HG03432 (cell line): ENCODE results near the gene TRPT1.

Source experiments
- ATAC-seq: cut with Tn5 transposase; IDR thresholded peaks from one replicate; pipeline ENCODE4 v1.9.1; 2021; ENCODE audit warnings: mild to moderate bottlenecking, moderate library complexity; ENCODE audit not compliant: unreplicated experiment

TRPT1 gene

DNA sequence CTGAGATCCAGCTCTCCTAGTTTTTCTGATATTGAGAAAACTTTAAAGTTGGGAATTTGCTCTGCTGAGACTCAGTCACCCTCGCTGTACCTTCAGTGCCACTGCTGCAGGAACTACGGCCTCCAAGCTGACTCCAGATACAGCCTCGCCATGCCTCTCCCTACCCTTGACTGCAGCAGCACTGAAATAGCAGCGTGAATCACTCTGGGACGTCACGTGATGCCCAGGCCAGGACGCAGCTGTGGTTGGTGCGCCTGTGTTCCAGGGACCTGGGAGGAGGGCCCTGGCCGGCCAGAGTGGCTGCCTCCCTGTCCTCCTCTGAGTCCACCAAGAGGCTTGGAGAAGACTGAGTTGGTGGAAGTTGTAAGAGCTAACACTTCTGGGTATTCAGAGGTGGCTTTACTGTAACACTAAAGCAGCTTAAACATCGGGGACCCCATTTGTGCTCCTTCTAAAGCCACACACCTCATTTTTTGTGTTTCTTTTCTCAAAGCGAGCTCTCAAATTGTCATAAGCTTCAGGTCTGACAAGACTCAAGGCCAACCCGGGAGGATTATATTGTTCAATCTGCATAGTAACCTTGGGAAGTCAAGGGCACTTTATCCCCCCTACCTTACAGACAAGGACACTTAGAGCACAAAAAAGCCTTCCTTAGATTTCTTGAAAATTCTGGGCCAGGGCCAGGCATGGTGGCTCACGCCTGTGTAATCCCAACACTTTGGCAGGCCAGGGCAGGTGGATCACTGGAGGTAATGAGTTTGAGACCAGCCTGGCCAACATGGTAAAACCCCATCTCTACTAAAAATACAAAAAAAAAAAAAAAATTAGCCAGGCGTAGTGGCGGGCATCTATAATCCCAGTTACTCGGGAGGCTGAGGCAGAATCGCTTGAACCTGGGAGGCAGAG is 44.2 kb downstream of the TRPT1 start:
- no peak for ATAC-seq

DNA sequence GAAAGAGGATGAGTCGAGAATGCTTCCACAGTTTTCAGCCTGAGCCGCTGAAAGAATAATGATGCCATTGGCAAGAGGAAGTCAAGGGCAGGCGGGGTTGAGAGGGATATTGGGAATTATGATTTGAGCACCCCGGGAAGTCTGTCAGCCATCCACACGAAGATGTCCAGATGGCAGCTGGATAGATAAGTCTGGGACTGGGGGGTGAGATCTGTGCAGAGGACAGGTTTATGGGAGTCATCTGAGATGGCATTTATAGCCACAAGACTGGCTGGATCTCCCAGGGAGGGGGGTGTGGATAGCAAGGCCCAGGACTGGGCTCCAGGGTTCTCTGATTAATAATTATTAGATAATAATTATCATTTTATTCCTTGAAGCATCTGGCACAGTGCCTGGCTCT is 45.1 kb downstream of the TRPT1 start:
- no peak for ATAC-seq

DNA sequence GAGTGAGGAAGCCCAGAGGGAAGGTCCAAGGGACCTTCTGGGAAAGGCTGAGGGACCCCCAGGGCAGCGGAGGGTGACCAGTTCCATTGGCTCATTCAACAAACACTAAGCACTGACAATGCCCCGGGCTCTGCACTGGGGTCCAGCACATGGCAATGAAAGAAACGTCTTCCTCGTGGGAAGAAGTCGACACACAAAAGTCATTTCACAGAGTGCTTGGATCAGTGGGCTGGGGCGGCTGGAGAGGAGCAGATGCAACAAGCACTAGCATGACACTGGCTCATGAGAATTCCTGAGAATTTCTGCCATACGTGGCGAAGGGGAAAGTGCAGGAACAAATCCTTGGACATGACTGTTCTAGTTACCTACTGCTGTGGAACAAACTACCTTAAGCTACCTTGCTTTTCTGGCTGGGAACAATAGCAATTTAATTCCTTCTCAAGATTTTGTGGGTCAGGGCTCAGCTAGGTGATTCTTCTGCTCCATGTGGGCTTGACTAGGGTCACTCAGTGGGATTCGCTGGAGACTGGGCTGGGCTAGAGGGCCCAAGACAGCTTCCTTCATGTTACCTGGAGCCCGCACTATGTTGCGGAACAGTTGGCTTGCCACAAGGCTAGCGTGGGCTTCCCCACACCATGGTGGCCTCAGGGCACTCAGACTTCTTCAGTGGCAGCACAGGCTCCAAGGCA is 46.9 kb downstream of the TRPT1 start:
- no peak for ATAC-seq

DNA sequence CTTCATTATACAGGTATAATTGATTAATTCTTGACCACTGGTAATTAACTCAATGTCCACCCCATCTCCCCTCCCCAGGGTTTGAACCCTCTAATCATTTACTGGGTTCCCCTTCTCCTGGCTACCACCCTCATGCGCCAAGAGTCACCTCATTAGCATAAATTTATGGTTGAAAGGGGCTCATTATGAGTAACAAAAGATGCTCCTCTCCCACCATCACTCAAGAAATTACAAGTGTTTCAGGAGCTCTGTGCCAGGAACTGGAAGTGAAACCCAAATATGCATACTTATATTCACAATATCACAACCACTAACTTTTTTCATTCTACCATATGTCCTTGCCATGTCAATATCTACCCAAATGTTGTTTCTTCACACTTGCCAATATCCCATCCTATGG is 47.8 kb downstream of the TRPT1 start:
- ATAC-seq: no peak

DNA sequence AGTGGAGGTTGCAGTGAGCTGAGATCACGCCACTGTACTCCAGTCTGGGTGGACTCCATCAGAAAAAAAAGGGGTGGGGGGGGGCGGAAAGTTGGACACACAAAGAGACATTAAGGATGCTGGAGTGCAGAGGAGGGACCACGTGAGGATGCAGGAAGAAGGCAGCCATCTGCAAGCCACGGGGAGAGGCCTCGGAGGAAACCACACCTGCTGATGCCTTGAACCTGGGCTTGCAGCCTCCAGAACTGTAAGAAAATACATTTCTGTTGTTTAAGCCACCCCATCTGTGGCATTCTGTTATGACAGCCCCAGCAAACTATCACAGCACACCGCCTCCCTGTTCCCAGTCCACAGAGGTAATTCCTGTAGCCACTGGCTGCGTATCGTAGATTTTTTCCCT is 49.2 kb downstream of the TRPT1 start:
- no peak for ATAC-seq
